Stimulated activated CD4-positive, alpha-beta T cell treated with anti-CD3 and anti-CD28 coated beads, Interleukin-4, amount 100 ng/mL, for 48 hours (primary cell): Measurements from ENCODE around the gene PDE4B.

Experiments used
- DNase-seq, 2 donors: peaks; one replicate each; pipeline ENCODE4 v3.0.0-alpha.2; 2020; ENCODE audit warnings: low read depth in 2 of 2

The PDE4B gene

GRCh38 chr1:66285618-66286270, 493.0 kb downstream of the PDE4B start:
- no peak for DNase-seq

- no peak for DNase-seq
Measured at GRCh38 chr1:66286307-66286706, 493.6 kb downstream of the PDE4B start.

GRCh38 chr1:66288048-66288447, 495.4 kb downstream of the PDE4B start:
- no peak for DNase-seq

- no peak for DNase-seq
Measured at GRCh38 chr1:66290761-66291530, 498.3 kb downstream of the PDE4B start.

GRCh38 chr1:66291531-66291864, 498.8 kb downstream of the PDE4B start:
- no peak for DNase-seq

GRCh38 chr1:66292305-66292704, 499.6 kb downstream of the PDE4B start:
- DNase-seq, result no peak

GRCh38 chr1:66292944-66293343, 500.2 kb downstream of the PDE4B start:
- DNase-seq, result no peak

- DNase-seq, result no peak
Measured at GRCh38 chr1:66294707-66295370, 502.1 kb downstream of the PDE4B start.

GRCh38 chr1:66295803-66296202, 503.1 kb downstream of the PDE4B start:
- no peak for DNase-seq

GRCh38 chr1:66296370-66296769, 503.7 kb downstream of the PDE4B start:
- no peak for DNase-seq

- no peak for DNase-seq
Measured at GRCh38 chr1:66296951-66297350, 504.3 kb downstream of the PDE4B start.

GRCh38 chr1:66298464-66298863, 505.8 kb downstream of the PDE4B start:
- no peak for DNase-seq

GRCh38 chr1:66300280-66300971, 507.7 kb downstream of the PDE4B start:
- no peak for DNase-seq

GRCh38 chr1:66300972-66301451, 508.3 kb downstream of the PDE4B start:
- peak in 1 of 2 donors; percentile 25 for DNase-seq

GRCh38 chr1:66302184-66302742, 509.6 kb downstream of the PDE4B start:
- DNase-seq, result no peak

GRCh38 chr1:66302815-66303214, 510.1 kb downstream of the PDE4B start:
- DNase-seq, result no peak

GRCh38 chr1:66303646-66304045, 511.0 kb downstream of the PDE4B start:
- no peak for DNase-seq

- DNase-seq, result no peak
Measured at GRCh38 chr1:66304128-66304527, 511.4 kb downstream of the PDE4B start.

- DNase-seq, result no peak
Measured at GRCh38 chr1:66305927-66306326, 513.2 kb downstream of the PDE4B start.

- DNase-seq, result no peak
Measured at GRCh38 chr1:66309006-66309741, 516.5 kb downstream of the PDE4B start.

- DNase-seq, result no peak
Measured at GRCh38 chr1:66311092-66311491, 518.4 kb downstream of the PDE4B start.
